Liver (tissue), 9 donors: ENCODE measurements around the gene RIC3. TPM values are rescaled to one million over a fixed set of nuclear protein-coding genes. Genes with fewer than 3 reads are reported as not detected.

Experiments
- DNase-seq: peaks from one replicate; pipeline ENCODE4 v3.0.0-alpha.2; 2017; ENCODE audit warnings: low spot score
- H3K27ac ChIP-seq, 2 donors: one replicate each; pipeline ENCODE4 v1.7.0; 2013; ENCODE audit warnings: inconsistent platforms in 2 of 2, low read length in 2 of 2, control low read depth in 1 of 2, low read depth in 1 of 2, mild to moderate bottlenecking in 1 of 2
- H3K27me3 ChIP-seq, 4 donors: one replicate each; pipeline versions ENCODE4 v1.6.1 to v1.7.0; 2013; ENCODE audit warnings: low read length in 3 of 4, inconsistent platforms in 1 of 4, mild to moderate bottlenecking in 1 of 4, moderate library complexity in 1 of 4; ENCODE audit not compliant: control insufficient read depth in 4 of 4, insufficient read depth in 4 of 4
- H3K36me3 ChIP-seq, 4 donors: one replicate each; pipeline versions ENCODE4 v1.6.1 to v1.7.0; 2013; ENCODE audit warnings: low read length in 3 of 4, mild to moderate bottlenecking in 3 of 4, low read depth in 1 of 4, moderate library complexity in 1 of 4; ENCODE audit not compliant: control insufficient read depth in 4 of 4, insufficient read depth in 3 of 4
- H3K4me1 ChIP-seq, 4 donors: one replicate each; pipeline versions ENCODE4 v1.6.1 to v1.7.0; 2013; ENCODE audit warnings: low read length in 3 of 4, mild to moderate bottlenecking in 3 of 4, moderate library complexity in 1 of 4; ENCODE audit not compliant: control insufficient read depth in 4 of 4, insufficient read depth in 4 of 4
- H3K4me3 ChIP-seq, 3 donors: one replicate each; pipeline versions ENCODE4 v1.6.1 to v1.7.0; 2013; ENCODE audit warnings: low read length in 3 of 3, control low read depth in 1 of 3, low read depth in 1 of 3, mild to moderate bottlenecking in 1 of 3
- H3K9ac ChIP-seq, 2 donors: one replicate each; pipeline ENCODE4 v1.7.0; 2013; ENCODE audit warnings: low read length in 2 of 2, mild to moderate bottlenecking in 2 of 2, moderate library complexity in 2 of 2, control low read depth in 1 of 2, low read depth in 1 of 2
- H3K9me3 ChIP-seq, 4 donors: one replicate each; pipeline versions ENCODE4 v1.6.1 to v1.7.0; 2013; ENCODE audit warnings: low read length in 3 of 4; ENCODE audit not compliant: control insufficient read depth in 4 of 4
- EGR1 ChIP-seq, 2 donors: IDR thresholded peaks; 2 replicates each; pipeline ENCODE4 v1.6.1; 2016 to 2018; ENCODE audit warnings: antibody characterized with exemption in 2 of 2, low read depth in 2 of 2
- FOXA1 ChIP-seq: IDR thresholded peaks from 2 replicates; pipeline ENCODE4 v1.6.1; 2016; ENCODE audit warnings: antibody characterized with exemption
- FOXA2 ChIP-seq: IDR thresholded peaks from 2 replicates; pipeline ENCODE4 v1.6.1; 2016; ENCODE audit warnings: antibody characterized with exemption
- GABPA ChIP-seq, 2 donors: IDR thresholded peaks in 1 of 2; conservative IDR thresholded peaks in 1 of 2; 2 replicates each; pipeline ENCODE4 v1.6.1; 2016; ENCODE audit warnings: antibody characterized with exemption in 2 of 2, mild to moderate bottlenecking in 1 of 2, moderate library complexity in 1 of 2
- HNF4A ChIP-seq, 2 donors: conservative IDR thresholded peaks; 2 replicates each; pipeline ENCODE4 v1.6.1; 2016; ENCODE audit warnings: antibody characterized with exemption in 2 of 2, mild to moderate bottlenecking in 2 of 2
- HNF4G ChIP-seq: IDR thresholded peaks from 2 replicates; pipeline ENCODE4 v1.6.1; 2016; ENCODE audit warnings: antibody characterized with exemption
- JUND ChIP-seq, 2 donors: IDR thresholded peaks; 2 replicates each; pipeline ENCODE4 v1.6.1; 2016; ENCODE audit warnings: antibody characterized with exemption in 2 of 2
- NR2F2 ChIP-seq: IDR thresholded peaks from 2 replicates; pipeline ENCODE4 v1.6.1; 2016; ENCODE audit warnings: antibody characterized with exemption
- RAD21 ChIP-seq, 2 donors: IDR thresholded peaks; 2 replicates each; pipeline ENCODE4 v1.6.1; 2016; ENCODE audit warnings: antibody characterized with exemption in 2 of 2, mild to moderate bottlenecking in 2 of 2
- SP1 ChIP-seq: IDR thresholded peaks from 2 replicates; pipeline ENCODE4 v1.6.1; 2018; ENCODE audit warnings: antibody characterized with exemption, mild to moderate bottlenecking
- TAF1 ChIP-seq: conservative IDR thresholded peaks from 2 replicates; pipeline ENCODE4 v1.6.1; 2016; ENCODE audit warnings: antibody characterized with exemption, mild to moderate bottlenecking
- YY1 ChIP-seq: IDR thresholded peaks from 2 replicates; pipeline ENCODE4 v1.6.1; 2016; ENCODE audit warnings: antibody characterized with exemption, mild to moderate bottlenecking
- ZBTB33 ChIP-seq: IDR thresholded peaks from 2 replicates; pipeline ENCODE4 v1.6.1; 2016; ENCODE audit warnings: antibody characterized with exemption
- WGBS: extraction: QIAGEN DNeasy Blood & Tissue Kit; methylation state at CpG from one replicate; pipeline ENCODE4 v1.1.7; 2013; 5-methylcytosine and 5-hydroxymethylcytosine counted together
- polyA plus RNA-seq, 2 donors: library from polyadenylated mRNA; stranded (reverse) in 1 of 2; unstranded in 1 of 2; fragments of 200-250 nt in 1 of 2; fragments of >200 nt in 1 of 2; fragmentation: Nextera tagmentation in 1 of 2; extraction: Ambion mirVana in 1 of 2; gene quantifications; one replicate each; pipeline versions ENCODE4 v1.2.1 to v1.2.3, GENCODE V29; 2013 to 2015
- total RNA-seq, 2 donors: library from RNA; depleted of rRNA; stranded (reverse); fragments of >200 nt; gene quantifications; one replicate each; pipeline ENCODE4 v1.2.3, GENCODE V29; 2014
- TF ChIP-seq, protein P1 (sequence below): IDR thresholded peaks from 2 replicates; pipeline ENCODE4 v1.6.1; 2016; ENCODE audit warnings: antibody characterized with exemption, mild to moderate bottlenecking
- TF ChIP-seq, protein P2 (sequence below): fragments of 150-350 bp; IDR thresholded peaks from 2 replicates; pipeline ENCODE4 v1.5.1; 2017; ENCODE audit warnings: improper control_type of control experiment, low read depth, low read length; ENCODE audit not compliant: missing input control
- TF ChIP-seq, protein P3 (sequence below): IDR thresholded peaks from 2 replicates; pipeline ENCODE4 v1.6.1; 2016; ENCODE audit warnings: antibody characterized with exemption
- TF ChIP-seq, protein P4 (sequence below): IDR thresholded peaks from 2 replicates; pipeline ENCODE4 v1.6.1; 2016; ENCODE audit warnings: antibody characterized with exemption
- donor health status: healthy.
- donor health status: healthy.
- donor health status: healthy.
- donor health status: healthy.
- donor health status: healthy.

RIC3 gene
- total and polyA plus RNA-seq, 4 donors, result 0.89 to 9.8 (median 4.5) TPM

DNA sequence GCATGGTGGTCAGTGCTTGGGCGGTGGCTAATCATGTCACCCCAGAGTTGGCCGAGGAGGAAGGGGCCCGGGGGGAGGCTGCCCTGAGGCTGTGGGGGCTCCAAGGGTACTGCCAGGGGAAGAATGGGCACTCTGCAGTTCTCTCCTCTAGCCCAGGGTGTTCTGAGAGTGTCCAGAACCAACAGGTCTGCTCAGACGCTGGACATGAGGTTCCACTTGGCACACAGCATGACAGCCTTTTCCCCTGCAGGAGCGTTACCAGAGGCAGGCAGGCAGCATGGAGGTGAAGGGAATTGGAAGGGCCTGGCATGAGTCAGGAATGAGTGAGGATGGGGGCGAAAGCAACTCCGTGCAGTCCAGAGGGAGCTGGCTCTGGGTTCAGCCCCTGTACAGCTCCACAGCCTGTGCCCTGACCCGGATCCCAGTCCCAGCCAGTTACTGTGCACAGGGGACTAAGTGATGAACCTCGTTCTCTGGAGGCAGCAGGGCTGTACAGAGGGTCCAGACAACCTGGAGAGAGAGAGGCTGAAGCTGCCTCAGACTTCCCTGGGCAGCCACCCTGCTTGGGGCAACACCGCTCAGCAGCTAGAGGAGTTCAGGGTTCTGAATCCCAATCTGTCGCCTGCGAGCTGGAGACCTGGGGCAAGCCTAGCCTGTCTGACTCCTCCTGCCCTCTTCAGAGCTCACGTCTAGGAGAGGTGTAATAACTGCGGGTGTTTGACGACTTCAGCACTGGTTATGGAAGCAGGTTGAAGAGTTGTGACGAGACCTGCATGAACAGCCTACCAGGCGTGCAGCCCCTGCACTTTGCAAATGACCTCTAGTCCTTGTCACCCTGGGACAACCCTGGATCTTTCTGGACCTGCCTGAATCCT lies 102.6 kb downstream of the RIC3 start:
- no peaks in the 10 kb centered on the region for H3K36me3 ChIP-seq
- H3K9ac ChIP-seq, result no peak overlapping the region
- TF ChIP-seq HNF4G, result no peak
- TF ChIP-seq TAF1, result no peak
- no peak for TF ChIP-seq FOXA2
- no peak for DNase-seq
- 90% methylated on average over 17 of the region's 17 CpGs for WGBS
- H3K4me3 ChIP-seq, result no peak overlapping the region
- H3K4me1 ChIP-seq, result peaks cover 4 to 17% (median 14%) of the 10 kb centered on the region in 4 donors
- H3K9me3 ChIP-seq, result no peaks in the 10 kb centered on the region
- no peak overlapping the region for H3K27ac ChIP-seq
- H3K27me3 ChIP-seq, result no peaks in the 10 kb centered on the region

DNA sequence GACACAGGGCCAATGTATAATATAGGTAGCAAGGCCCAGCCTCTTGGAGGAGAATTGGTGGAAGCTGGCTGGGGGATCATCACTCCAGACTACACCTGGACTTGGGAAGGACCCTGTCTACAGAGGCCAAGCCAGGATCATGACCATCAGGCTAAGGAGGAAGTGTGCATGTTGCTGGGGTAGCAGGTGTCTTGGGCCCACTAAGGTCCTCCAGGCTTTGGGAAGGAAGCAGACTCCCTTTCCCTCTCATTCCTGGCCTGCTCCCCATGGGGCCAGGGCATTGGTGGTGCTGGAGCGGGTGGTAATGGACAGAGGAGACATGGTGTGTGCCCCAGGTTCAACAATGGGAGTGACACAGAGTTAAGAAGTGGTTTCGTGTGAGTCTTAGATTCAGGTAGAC lies 103.8 kb downstream of the RIC3 start:
- WGBS, result 91% methylated on average over 2 of the region's 2 CpGs
- no peaks in the 10 kb centered on the region for H3K27me3 ChIP-seq
- no peak overlapping the region for H3K9ac ChIP-seq
- TF ChIP-seq NR2F2 (no peak), FOXA2 (no peak), HNF4G (no peak), TAF1 (no peak), HNF4A (conservative IDR thresholded peaks at IDR 0.05) (no peak), EGR1 (IDR thresholded peaks at IDR 0.05; ENCODE audit: low read depth in 2 of 2) (no peak), JUND (IDR thresholded peaks at IDR 0.05) (no peak), YY1 (no peak), RAD21 (IDR thresholded peaks at IDR 0.05) (no peak), SP1 (no peak), FOXA1 (no peak), GABPA (IDR thresholded peaks at IDR 0.05 in 1 of 2, conservative IDR thresholded peaks at IDR 0.05 in 1 of 2) (no peak), ZBTB33 (no peak)
- TF ChIP-seq, protein P1, sequence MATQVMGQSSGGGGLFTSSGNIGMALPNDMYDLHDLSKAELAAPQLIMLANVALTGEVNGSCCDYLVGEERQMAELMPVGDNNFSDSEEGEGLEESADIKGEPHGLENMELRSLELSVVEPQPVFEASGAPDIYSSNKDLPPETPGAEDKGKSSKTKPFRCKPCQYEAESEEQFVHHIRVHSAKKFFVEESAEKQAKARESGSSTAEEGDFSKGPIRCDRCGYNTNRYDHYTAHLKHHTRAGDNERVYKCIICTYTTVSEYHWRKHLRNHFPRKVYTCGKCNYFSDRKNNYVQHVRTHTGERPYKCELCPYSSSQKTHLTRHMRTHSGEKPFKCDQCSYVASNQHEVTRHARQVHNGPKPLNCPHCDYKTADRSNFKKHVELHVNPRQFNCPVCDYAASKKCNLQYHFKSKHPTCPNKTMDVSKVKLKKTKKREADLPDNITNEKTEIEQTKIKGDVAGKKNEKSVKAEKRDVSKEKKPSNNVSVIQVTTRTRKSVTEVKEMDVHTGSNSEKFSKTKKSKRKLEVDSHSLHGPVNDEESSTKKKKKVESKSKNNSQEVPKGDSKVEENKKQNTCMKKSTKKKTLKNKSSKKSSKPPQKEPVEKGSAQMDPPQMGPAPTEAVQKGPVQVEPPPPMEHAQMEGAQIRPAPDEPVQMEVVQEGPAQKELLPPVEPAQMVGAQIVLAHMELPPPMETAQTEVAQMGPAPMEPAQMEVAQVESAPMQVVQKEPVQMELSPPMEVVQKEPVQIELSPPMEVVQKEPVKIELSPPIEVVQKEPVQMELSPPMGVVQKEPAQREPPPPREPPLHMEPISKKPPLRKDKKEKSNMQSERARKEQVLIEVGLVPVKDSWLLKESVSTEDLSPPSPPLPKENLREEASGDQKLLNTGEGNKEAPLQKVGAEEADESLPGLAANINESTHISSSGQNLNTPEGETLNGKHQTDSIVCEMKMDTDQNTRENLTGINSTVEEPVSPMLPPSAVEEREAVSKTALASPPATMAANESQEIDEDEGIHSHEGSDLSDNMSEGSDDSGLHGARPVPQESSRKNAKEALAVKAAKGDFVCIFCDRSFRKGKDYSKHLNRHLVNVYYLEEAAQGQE, result no peak
- TF ChIP-seq, protein P2, sequence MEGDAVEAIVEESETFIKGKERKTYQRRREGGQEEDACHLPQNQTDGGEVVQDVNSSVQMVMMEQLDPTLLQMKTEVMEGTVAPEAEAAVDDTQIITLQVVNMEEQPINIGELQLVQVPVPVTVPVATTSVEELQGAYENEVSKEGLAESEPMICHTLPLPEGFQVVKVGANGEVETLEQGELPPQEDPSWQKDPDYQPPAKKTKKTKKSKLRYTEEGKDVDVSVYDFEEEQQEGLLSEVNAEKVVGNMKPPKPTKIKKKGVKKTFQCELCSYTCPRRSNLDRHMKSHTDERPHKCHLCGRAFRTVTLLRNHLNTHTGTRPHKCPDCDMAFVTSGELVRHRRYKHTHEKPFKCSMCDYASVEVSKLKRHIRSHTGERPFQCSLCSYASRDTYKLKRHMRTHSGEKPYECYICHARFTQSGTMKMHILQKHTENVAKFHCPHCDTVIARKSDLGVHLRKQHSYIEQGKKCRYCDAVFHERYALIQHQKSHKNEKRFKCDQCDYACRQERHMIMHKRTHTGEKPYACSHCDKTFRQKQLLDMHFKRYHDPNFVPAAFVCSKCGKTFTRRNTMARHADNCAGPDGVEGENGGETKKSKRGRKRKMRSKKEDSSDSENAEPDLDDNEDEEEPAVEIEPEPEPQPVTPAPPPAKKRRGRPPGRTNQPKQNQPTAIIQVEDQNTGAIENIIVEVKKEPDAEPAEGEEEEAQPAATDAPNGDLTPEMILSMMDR, result no peak
- TF ChIP-seq, protein P3, sequence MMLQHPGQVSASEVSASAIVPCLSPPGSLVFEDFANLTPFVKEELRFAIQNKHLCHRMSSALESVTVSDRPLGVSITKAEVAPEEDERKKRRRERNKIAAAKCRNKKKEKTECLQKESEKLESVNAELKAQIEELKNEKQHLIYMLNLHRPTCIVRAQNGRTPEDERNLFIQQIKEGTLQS, result no peak
- TF ChIP-seq, protein P4, sequence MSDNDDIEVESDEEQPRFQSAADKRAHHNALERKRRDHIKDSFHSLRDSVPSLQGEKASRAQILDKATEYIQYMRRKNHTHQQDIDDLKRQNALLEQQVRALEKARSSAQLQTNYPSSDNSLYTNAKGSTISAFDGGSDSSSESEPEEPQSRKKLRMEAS, result no peak
- no peaks in the 10 kb centered on the region for H3K36me3 ChIP-seq
- no peak overlapping the region for H3K4me3 ChIP-seq
- H3K9me3 ChIP-seq, result no peaks in the 10 kb centered on the region
- DNase-seq, result no peak
- H3K27ac ChIP-seq, result no peak overlapping the region
- H3K4me1 ChIP-seq, result peaks cover 4 to 17% (median 14%) of the 10 kb centered on the region in 4 donors
